Eye (tissue), 1 donor: Measurements from ENCODE around the gene HSPB7.
"Not testable (repeated sequence)": the region's sequence is repeated elsewhere in the genome, so short reads cannot be mapped to it uniquely, and the experiment has no call there.

Source experiments
- DNase-seq: peaks from one replicate; pipeline ENCODE4 v3.0.0-alpha.2; 2015

HSPB7 gene

DNA sequence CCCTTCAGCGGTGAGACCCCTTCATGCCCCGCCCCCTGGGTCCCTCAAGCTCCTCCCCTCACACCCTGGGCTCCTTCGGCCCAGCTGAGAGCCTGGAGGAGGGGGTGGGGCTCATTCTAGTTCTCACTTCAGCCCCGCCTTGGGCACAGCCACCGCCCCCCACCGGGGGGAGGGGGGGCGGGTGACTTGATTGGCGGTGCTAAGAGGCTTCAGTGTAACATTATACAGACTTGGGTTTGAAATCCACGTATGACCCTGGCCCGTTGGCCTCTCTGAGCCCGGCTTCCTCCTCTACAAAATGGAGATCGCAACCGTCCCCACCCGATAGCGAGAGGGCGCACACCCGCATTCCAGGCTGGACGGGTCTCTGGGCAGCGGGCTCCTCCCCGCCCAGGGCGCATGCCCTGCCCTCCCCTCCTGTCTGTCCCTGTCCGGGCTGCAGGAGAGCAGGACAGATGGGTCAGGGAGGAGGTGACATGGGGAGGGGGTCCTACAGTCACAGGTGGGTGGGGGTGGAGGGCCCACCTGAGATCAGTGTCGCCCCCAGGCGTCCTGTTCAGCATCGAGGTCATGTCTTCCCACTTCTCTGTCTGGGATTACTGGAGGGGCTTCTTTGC, 30.8 kb upstream of the HSPB7 start:
- peak; percentile 92 for DNase-seq

DNA sequence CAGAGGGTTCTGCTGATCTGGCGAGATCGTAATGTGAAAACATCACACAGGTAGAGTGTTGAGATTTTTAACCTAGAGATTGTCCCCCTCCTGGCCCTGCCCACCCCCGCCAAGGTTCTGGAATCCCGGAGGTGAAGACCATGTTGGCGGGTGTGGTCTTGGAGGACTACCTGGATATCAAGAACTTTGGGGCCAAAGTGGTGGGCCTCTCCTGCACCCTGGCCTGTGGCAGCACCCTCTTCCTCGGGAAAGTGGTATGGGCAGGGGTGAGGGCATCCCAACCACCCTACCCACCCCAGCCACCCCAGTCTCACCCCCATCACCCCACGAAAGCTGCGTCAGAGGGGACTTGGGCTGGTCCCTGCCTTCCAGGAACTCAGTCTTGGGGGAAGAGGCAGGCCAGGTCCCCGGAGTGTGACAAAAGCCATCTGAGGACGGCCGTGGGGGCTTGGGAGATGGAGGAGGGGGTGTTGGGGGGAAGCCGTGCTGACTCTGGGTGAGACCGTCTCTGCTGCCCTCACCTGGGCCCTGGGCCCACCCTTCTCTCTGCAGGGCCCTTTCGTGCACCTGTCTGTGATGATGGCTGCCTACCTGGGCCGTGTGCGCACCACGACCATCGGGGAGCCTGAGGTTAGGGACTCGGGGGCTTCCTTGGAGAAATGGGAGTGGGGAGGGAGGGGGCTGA, 30.1 kb upstream of the HSPB7 start:
- DNase-seq, result no peak

DNA sequence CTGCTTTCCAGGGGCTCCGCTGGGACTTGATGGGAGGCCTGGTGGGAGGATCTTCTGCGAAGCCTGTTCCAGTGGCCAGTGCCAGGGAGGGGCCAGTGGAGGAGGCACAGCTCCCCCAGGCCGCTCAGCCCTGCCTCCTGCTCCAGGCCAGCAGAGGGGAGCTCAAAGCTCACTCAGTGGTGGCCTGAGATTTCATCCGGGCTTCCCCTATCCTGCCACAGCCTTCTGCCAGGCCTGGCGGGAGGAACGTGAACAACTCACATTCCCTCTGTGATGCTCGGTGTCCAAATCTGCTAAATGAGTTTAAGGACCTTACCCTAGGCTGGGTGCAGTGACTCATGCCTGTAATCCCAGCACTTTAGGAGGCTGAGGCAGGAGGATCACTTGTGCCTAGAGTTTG, 29.0 kb upstream of the HSPB7 start:
- no peak for DNase-seq

DNA sequence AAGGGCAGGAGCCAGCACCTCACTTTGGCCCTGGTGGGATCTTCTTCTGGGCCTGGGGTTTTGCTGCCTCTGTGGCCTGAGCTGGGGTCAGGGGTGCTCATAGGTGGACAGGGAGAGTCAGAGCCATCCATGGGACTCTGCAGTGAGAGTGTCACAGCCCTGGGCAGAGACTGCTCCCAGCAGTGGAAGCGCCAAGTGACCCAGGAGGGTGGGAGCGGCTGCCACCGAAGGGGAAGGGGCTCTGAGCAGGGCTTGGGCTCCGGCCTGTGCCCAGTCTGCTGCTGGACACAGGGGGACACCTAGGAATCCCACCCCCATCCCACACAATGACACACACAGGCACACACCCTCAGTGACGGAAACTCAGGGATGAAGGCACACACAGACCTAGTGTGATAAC, 26.1 kb upstream of the HSPB7 start:
- DNase-seq, result no peak

DNA sequence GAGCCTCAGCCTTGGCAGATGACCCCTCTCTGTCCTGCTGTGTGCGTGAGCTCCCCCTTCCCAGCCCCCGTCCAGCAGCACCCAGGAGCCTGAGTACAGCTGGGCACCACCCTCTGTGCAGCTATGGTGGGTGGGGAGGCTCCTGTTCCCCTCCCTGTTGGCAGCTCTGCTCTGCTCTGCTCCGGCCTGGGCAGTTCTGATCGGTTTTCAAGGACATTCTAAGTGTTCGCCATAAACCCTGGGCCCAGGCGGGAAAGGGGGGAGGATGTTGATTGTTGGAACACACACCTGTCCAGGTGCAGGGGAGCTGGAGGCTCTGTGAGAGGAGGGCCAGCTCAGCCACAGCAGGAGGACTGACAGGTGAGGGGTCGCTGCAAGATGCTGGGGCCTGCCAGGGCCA, 25.7 kb upstream of the HSPB7 start, which contains the start of gene CLCNKB:
CLCNKB (plus strand) TSS at position 262 of the 400 bp plus-strand sequence. CDS start 711 bp downstream, outside the sequence.
- no peak for DNase-seq

DNA sequence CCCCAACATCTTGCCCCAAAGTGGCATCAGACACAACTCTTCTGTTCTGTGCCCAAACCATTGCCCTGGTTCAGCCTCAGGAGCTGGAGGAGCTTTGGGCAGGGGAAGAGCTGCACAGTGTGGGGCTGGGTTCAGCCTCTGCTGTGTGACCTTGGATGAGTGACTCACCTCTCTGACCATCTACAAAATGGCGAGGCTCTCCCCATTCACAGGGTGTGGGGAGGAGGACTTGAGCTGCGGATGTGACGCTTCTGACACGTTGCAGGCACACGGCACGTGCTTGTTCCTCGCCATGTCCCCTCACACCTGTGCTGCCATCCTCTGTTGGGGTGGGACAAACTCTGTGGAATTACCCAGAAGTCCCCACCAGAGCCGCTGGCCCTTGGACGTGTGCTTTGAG, 24.8 kb upstream of the HSPB7 start:
- not testable (repeated sequence) for DNase-seq

DNA sequence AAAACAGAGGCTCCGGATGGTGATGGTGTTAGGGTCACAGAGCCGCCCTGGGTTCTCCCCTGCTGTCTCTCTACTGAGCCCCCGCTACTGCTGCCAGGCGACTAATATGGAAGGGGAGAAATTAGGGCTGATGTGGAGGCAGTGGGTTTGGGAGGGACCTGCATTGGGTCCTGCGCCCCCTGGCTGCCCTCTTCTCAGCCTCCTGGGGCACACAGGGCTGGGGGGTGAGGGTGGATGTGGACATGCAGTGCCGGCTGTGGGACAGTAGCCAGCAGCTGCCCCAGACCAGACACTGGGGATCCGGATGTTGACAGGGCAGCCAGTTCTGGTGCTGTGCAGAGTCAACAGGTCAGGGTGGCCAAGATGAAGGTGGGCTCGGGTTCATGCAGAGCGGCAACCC, 24.3 kb upstream of the HSPB7 start:
- DNase-seq, result no peak

DNA sequence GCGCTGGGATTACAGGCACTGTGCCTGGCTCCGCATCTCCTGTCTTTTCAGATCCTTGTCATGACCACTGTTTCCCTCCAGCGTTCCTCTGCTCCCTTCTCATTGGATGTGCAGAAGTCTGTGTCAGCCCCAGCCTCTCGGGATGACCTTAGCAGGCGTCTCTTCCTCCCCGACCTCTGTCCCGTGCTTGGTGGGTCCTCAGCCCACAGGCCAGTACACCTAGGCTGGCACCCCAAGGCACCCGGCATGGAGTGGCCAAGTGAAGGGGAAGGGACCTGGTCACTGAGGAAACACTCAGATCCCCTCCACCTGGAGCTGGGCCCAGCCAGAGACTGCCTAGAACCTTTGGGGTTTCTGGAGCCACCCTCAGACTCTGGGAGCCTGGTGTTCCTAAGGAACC, 23.4 kb upstream of the HSPB7 start:
- DNase-seq, result no peak

DNA sequence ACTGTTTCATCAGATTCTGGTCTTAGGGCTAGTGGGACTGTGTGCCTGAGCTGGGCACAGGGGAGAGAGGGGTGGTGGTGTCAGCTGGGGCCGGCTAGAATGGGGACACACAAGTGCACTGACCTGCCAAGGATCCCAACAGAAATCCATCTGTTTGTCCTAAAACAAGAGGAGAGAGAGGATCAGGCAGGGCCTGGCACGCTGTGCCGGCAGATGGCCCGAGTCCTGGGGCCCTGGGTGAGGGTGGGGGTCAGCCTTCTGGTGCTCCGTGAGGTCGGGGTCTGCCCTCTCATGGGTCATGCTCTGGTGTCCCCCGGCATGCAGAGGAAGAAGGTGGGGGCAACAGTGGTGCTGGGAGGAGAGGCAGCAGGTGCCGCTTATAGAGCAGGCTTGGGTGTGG, 22.0 kb upstream of the HSPB7 start:
- not testable (repeated sequence) for DNase-seq

DNA sequence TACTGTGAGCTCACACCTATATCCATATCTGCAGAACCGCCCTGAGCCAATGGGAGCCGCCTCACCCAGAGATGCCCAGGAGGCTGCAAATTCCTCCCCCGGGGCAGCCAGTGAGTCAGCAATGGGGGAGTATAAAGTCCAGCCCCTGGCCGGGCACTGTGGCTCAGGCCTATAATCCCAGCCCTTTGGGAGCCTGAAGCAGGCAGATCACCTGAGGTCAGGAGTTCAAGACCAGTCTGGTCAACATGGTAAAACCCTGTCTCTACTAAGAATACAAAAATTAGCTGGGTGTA, 20.7 kb upstream of the HSPB7 start:
- DNase-seq, result no peak

DNA sequence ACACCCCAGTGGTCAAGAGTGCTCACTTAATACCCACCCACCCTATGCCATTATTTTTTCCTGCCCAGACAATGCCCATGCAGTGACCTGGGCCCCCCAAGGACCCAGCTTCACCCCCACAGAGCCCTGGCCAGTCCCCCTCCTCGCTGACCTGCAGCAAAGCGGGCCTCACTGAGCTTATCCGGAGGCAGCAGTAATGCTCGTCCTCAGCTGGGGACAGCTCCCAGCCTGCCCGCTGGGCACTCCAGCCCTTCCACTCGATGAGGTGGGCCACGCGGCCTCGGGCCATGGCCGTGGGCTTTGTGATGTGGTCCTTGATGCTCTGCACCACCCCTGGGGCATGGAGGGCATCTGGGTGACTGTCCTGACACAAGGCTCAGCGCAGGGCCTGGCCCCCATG, 18.6 kb upstream of the HSPB7 start:
- DNase-seq, result not testable (repeated sequence)

DNA sequence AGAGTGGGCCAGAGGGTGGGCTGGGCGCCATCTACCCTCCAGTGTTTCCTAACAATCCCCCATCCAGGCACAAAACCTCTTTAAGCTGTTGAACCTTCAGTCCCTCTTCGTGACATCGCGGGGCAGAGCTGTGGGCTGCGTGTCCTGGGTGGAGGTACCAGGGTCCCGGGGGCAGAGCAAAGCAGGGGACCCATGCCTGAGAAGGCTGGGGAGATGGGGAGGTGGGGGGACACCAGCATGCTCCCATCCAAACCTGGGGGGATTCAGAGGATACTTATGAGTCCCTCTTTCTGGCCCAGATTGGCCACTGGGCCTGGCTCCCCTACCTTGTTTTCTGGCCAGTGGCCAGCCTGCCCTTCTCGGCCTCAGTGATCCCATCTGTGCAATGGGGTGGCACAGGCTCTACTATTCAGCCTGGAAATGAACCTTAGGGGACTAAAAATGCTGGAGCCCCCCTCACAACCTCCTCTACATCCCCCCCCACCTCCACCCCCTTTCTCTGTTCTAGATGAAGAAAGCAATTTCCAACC, 15.3 kb upstream of the HSPB7 start:
- not testable (repeated sequence) for DNase-seq

DNA sequence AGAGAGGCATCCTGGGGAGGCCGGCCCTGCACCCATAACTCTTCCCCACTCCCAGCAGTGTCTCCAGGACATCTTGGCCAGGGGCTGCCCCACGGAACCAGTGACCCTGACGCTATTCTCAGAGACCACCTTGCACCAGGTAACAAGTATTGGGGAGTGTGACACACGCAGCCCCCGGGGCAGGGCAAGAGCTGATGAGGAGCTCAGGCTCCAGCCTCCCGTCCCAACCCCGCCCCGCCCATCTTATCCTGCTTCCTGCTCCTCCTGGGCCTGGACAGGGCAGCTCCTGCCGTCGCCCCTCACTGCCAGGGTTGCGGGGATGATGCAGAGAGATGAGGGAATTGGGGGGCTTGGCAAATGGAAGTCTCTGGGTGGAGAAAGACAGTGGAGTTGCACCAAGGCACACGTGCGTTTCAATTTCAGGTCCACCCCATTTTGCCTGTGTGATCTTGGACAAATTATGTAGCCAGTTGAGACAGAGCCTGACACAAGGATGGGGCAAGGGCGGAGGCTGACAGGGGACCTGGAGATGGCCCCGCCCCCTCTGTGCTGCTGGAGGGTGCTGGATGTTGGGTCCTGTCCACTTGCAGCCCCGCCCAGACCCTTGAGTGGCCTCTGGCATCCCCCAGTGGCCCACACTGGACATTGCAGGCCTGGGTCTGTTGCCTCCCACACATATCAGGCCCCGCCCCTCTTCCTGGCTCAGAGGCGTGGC, 14.7 kb upstream of the HSPB7 start:
- peak; percentile 94 for DNase-seq

DNA sequence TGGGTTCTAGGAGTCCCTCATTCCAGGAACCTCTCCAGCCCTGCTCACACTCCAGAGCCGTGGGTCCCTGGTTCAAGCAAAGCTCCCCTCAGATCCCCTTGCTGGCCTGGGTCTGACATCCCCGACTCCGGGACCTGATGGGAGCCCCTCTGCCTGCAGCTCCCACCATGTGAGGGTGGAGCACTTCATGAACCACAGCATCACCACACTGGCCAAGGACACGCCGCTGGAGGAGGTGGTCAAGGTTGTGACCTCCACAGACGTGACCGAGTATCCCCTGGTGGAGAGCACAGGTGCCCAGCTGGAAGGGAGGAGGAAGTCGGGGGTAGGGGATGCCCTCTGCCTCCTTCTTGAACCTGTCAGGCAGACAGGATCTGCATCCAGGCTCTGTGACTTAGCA, 13.7 kb upstream of the HSPB7 start:
- no peak for DNase-seq

DNA sequence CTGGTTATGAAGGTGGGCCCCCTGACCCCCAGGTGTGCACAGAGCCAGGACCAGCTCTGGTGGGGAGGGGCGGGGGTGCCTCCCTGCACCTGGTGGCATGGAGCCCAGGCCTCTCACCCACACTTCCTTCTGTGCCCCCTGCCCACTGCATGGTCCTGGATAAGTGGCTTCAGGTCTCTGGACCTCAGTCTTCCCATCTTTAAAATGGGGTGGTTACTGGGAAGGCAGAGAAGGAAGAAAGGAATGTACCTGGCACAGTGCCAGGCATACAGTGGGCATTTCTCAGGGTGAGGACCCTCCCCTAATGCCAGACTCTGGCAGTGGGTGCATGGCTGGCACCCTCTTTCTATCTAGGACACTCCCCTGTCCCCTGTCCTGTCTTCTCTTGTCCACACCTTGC, 11.4 kb upstream of the HSPB7 start:
- no peak for DNase-seq

DNA sequence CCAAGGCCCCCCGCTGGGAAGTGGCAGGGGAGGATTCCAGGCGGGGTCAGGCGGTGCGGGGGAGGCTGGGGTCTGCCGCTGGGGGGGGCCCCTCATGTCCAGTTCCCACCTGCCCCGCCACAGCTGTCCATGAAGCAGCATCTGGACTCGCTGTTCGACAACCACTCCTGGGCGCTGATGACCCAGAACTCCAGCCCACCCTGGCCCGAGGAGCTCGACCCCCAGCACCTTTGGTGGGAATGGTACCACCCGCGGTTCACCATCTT, 11.1 kb upstream of the HSPB7 start:
- DNase-seq, result not testable (repeated sequence)

DNA sequence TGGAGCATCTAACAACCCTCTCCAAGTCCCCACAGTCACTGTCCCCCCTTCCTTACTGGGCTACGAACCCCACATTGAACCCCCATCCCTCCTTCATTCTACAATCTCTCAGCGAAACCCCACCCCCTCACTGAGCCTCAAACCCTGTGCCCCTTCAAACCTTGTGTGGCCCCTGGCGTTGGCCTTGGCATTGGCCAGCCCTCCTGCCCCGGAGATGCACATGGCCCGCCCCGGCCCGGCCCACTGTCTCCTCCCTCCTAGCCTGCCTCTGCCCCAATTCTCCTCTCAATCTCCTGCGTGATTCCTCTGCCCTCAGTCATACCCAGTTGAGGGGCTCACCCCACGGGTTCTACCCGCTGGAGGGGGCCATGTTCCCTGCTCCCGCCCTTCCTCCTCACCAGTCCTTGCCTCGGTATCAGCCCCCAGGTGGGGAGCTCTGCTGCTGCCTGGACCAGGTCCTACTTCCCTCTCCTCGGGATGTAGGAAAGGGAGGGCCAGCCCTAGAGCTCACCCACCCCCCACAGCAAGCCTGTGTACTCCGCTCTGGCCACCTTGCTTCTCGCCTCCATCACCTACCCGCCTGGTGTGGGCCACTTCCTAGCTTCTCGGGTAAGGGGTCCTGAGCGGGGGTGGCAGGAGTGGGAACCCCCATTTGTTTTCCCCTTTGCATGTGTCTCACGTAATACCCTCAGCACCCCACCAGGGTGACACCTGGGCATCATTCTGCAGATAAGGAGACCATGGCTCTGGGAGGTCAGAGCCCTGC, 10.6 kb upstream of the HSPB7 start:
- no peak for DNase-seq

DNA sequence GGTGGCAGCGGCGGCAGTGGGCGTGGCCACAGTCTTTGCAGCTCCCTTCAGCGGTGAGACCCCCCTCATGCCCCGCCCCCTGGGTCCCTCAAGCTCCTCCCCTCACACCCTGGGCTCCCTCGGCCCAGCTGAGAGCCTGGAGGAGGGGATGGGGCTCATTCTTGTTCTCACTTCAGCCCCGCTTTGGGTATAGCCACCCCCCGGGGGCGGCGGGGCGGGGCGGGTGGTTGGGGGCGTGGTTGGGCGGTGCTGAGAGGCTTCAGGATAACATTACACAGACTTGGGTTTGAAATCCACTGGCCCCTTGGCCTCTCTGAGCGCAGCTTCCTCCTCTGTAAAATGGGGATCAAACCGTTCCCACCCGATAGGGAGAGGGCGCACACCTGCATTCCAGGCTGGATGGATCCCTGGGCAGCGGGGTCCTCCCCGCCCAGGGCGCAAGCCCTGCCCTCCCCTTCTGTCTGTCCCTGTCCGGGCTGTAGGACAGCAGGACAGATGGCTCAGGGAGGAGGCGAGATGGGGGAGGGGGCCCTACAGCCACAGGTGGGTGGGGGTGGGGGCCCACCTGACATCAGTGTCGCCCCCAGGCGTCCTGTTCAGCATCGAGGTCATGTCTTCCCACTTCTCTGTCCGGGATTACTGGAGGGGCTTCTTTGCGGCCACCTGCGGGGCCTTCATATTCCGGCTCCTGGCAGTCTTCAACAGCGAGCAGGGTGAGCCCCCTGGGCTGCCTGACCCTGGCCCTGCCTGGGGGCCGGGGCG, 9.1 kb upstream of the HSPB7 start:
- DNase-seq, result peak; percentile 87

DNA sequence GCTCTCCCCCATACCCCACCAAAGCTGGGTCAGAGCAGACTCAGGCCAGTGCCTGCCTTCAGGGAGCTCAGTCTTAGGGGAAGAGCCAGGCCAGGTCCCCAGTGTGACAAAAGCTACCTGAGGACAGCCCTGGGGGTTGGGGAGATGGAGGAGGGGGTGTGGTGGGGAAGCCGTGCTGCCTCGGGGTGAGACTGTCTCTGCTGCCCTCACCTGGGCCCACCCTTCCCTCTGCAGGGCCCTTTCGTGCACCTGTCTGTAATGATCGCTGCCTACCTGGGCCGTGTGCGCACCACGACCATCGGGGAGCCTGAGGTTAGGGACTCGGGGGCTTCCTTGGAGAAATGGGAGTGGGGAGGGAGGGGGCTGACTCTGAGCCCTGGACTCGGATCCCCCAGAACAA, 8.5 kb upstream of the HSPB7 start:
- not testable (repeated sequence) for DNase-seq

DNA sequence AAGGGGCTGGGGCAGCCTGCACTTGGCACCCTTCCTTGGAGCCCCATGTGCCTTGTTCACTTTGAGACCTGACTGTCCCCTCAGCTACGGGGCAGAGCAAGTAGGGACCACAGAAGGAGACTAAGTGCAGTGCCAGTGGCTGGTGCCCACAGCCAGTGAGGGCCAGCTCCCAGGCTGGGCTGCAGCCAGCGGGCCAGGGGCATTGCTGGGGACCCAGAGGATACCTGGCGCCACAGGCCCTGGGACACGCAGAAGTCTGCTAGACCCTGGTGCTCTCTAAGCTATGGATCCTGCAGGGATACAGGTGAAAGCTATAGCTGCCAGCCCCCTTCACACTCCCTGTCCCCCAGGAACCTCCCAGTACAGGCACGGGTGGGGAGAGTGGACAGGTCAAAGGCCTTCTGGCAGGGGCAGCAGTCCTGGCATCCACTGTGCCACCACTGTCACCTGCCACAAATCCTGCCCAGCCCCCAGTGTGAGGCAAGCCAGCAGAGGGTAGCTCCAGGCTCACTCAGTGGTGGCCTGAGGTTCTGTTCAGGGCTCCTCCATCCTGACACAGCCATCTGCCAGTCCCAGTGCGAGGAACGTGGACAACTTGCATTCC, 5.3 kb upstream of the HSPB7 start:
- no peak for DNase-seq

DNA sequence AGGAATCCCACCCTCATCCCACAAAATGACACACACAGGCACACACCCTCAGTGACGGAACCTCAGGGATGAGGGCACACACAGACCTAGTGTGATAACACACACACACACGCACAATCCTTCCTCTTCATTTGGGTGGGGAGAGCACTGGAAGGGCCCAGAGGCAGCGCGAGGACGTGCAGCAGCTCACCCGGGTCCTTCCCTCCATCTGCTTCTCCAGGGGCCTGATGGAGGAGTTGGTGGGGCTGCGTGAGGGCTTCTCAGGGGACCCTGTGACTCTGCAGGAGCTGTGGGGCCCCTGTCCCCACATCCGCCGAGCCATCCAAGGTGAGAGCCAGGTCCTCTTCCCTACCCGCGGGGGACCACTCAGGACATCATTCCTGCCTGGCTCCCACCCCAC, 4.5 kb upstream of the HSPB7 start:
- DNase-seq, result no peak

DNA sequence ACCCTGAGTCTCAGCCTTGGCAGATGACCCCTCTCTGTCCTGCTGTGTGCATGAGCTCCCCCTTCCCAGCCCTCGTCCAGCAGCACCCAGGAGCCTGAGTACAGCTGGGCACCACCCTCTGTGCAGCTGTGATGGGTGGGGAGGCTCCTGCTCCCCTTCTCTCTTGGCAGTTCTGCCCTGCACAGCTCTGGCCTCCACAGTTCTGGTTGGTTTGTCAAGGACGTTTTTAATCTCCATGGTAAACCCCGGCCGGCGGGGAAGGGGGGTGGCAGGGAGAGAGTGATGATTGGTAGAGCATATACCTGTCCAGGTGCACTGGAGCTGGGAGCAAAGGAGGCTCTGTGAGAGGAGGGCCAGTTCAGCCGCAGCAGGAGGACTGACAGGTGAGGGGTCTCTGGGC, 3.8 kb upstream of the HSPB7 start, which contains the start of gene CLCNKA:
CLCNKA (plus strand) TSS at position 356 of the 400 bp plus-strand sequence. CDS start 584 bp downstream, outside the sequence.
- no peak for DNase-seq
